Measurements from ENCODE around the gene ERC2.

Gene ERC2

GRCh38 chr3:55792009-55792408, 676.3 kb downstream of the ERC2 start:
- Histone ChIP-seq H3K27ac (ENCODE audit: low read length) (no peak overlapping the region), H3K4me1 (ENCODE audit: insufficient read depth, low read length) (no peaks in the 10 kb centered on the region), H3K27me3 (ENCODE audit: insufficient read depth, low read length) (no peaks in the 10 kb centered on the region), H3K36me3 (ENCODE audit: insufficient read depth, low read depth, low read length) (no peaks in the 10 kb centered on the region), H3K9me3 (ENCODE audit: insufficient read depth, low read depth, low read length) (no peaks in the 10 kb centered on the region), H3K9ac (ENCODE audit: low read depth, low read length) (no peak overlapping the region), H3K4me3 (ENCODE audit: low read length) (no peak overlapping the region)

DNA sequence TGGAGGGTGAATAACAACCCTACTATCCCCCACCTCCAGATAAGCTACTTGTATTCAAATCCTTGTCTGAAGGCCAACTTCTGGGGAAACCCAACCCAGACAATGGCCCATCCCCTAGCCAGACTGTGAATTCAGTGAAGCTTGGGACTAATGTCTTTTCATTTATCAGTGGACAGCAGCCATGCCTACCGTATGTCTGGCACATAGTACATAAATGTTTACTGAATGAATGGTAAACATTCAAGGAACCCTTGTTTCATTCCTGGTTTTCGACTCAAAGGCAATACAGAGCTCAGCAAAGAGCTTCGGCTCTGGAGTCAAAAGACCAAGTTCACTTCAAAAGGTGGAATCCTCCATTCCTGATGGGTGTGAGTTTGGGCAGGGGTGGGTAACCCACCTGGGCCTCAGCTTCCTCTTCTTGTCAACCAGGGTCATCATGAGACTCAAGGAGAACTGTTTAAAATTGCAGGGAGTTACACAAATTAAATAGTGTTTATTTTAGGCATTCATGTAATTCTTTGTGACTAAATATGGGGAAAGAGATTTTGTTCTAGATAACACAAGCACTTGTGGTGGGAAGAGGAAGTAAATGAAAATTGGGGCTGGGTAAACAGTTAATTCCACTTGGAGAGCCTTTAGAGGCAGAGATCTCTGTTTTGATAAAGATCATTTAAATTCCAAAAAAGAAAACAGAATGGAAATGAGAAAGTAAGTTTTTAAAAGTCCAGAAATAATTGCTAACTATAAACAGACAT, 677.5 kb downstream of the ERC2 start:
- Histone ChIP-seq H3K4me3 (ENCODE audit: low read length) (no peak overlapping the region), H3K4me1 (ENCODE audit: insufficient read depth, low read length) (no peaks in the 10 kb centered on the region), H3K9ac (ENCODE audit: low read depth, low read length) (no peak overlapping the region), H3K27ac (ENCODE audit: low read length) (no peak overlapping the region), H3K27me3 (ENCODE audit: insufficient read depth, low read length) (no peaks in the 10 kb centered on the region), H3K9me3 (ENCODE audit: insufficient read depth, low read depth, low read length) (no peaks in the 10 kb centered on the region), H3K36me3 (ENCODE audit: insufficient read depth, low read depth, low read length) (no peaks in the 10 kb centered on the region)

GRCh38 chr3:55789516-55789915, 678.8 kb downstream of the ERC2 start:
- H3K4me3 ChIP-seq (ENCODE audit: low read length), result no peak overlapping the region
- H3K27me3 ChIP-seq (ENCODE audit: insufficient read depth, low read length), result no peaks in the 10 kb centered on the region
- no peak overlapping the region for H3K27ac ChIP-seq (ENCODE audit: low read length)
- no peak overlapping the region for H3K9ac ChIP-seq (ENCODE audit: low read depth, low read length)
- H3K9me3 ChIP-seq (ENCODE audit: insufficient read depth, low read depth, low read length), result no peaks in the 10 kb centered on the region
- H3K36me3 ChIP-seq (ENCODE audit: insufficient read depth, low read depth, low read length), result no peaks in the 10 kb centered on the region
- no peaks in the 10 kb centered on the region for H3K4me1 ChIP-seq (ENCODE audit: insufficient read depth, low read length)

GRCh38 chr3:55782807-55783206, 685.5 kb downstream of the ERC2 start:
- no peak overlapping the region for H3K9ac ChIP-seq (ENCODE audit: low read depth, low read length)
- H3K4me3 ChIP-seq (ENCODE audit: low read length), result no peak overlapping the region
- H3K27ac ChIP-seq (ENCODE audit: low read length), result no peak overlapping the region
- no peaks in the 10 kb centered on the region for H3K9me3 ChIP-seq (ENCODE audit: insufficient read depth, low read depth, low read length)
- H3K4me1 ChIP-seq (ENCODE audit: insufficient read depth, low read length), result no peaks in the 10 kb centered on the region
- H3K27me3 ChIP-seq (ENCODE audit: insufficient read depth, low read length), result no peaks in the 10 kb centered on the region
- H3K36me3 ChIP-seq (ENCODE audit: insufficient read depth, low read depth, low read length), result no peaks in the 10 kb centered on the region

DNA sequence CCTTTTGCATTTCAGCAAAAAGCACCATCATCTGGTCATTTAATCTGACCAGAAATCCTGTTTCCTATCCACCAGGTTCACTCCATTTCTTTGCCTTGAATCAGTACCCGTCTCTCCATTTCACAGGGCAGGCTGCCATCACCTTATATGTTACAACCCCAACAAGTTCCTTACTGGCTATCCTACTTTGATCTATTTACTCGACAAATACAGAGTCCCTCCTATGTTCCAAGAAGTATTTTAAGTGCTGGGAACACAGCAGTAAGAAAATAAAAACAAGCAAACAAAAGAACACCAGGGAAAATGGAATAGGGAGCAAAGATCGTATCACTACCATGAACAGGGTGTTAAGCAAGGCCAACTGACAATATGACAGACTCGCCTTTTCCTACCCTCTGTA, 685.9 kb downstream of the ERC2 start:
- no peak overlapping the region for H3K27ac ChIP-seq (ENCODE audit: low read length)
- H3K27me3 ChIP-seq (ENCODE audit: insufficient read depth, low read length), result no peaks in the 10 kb centered on the region
- H3K9ac ChIP-seq (ENCODE audit: low read depth, low read length), result no peak overlapping the region
- no peaks in the 10 kb centered on the region for H3K4me1 ChIP-seq (ENCODE audit: insufficient read depth, low read length)
- H3K9me3 ChIP-seq (ENCODE audit: insufficient read depth, low read depth, low read length), result no peaks in the 10 kb centered on the region
- no peaks in the 10 kb centered on the region for H3K36me3 ChIP-seq (ENCODE audit: insufficient read depth, low read depth, low read length)
- no peak overlapping the region for H3K4me3 ChIP-seq (ENCODE audit: low read length)

- Histone ChIP-seq H3K4me1 (ENCODE audit: insufficient read depth, low read length) (peaks cover 2% of the 10 kb centered on the region; the same call in 1 of the 2 replicates), H3K4me3 (ENCODE audit: low read length) (no peak overlapping the region), H3K9me3 (ENCODE audit: insufficient read depth, low read depth, low read length) (no peaks in the 10 kb centered on the region), H3K36me3 (ENCODE audit: insufficient read depth, low read depth, low read length) (no peaks in the 10 kb centered on the region), H3K9ac (ENCODE audit: low read depth, low read length) (no peak overlapping the region), H3K27ac (ENCODE audit: low read length) (no peak overlapping the region), H3K27me3 (ENCODE audit: insufficient read depth, low read length) (no peaks in the 10 kb centered on the region)
These were observed 687.4 kb downstream of the ERC2 start for GRCh38 chr3:55780913-55781312.

GRCh38 chr3:55779543-55779942, 688.7 kb downstream of the ERC2 start:
- Histone ChIP-seq H3K4me1 (ENCODE audit: insufficient read depth, low read length) (peaks cover 2% of the 10 kb centered on the region; the same call in 1 of the 2 replicates), H3K4me3 (ENCODE audit: low read length) (no peak overlapping the region), H3K9ac (ENCODE audit: low read depth, low read length) (no peak overlapping the region)

DNA sequence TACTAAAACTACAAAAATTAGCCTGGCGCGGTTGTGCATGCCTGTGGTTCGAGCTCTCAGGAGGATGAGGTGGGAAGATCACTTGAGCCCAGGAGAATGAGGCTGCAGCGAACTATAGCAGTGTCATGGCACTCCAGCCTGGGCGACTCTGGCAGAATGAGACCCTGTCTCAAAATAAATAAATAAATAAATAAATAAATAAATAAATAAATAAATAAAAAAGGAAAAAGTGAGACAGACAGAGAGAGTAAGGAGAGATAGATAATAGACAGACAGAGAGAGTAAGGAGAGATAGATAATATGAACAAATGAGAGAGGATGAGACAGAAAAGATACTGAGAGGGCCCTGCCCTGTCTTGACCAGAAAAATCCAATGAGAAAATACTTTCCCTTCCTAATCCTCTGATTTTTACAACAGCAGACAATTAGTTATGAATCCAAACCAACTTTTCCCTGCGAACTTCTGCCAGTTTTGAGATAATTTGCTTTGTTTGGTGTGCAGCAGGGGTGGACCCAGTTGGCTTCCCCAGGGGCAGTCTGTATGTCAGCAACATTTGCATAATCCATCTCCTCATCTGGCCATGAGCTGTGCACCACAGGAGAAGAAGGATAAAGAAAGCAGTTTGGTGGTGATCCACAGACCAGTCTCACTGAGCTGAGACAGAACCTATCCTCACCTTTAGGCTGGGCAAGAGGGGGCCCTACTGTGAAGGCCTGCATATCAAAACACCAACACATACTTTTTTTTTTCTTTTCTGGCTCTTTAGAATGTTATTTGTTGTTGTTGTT, 692.7 kb downstream of the ERC2 start:
- no peaks in the 10 kb centered on the region for H3K36me3 ChIP-seq (ENCODE audit: insufficient read depth, low read depth, low read length)
- H3K27me3 ChIP-seq (ENCODE audit: insufficient read depth, low read length), result no peaks in the 10 kb centered on the region
- no peak overlapping the region for H3K27ac ChIP-seq (ENCODE audit: low read length)
- peaks cover 2% of the 10 kb centered on the region; the same call in 1 of the 2 replicates for H3K4me1 ChIP-seq (ENCODE audit: insufficient read depth, low read length)
- no peak overlapping the region for H3K4me3 ChIP-seq (ENCODE audit: low read length)
- H3K9ac ChIP-seq (ENCODE audit: low read depth, low read length), result no peak overlapping the region
- no peaks in the 10 kb centered on the region for H3K9me3 ChIP-seq (ENCODE audit: insufficient read depth, low read depth, low read length)

More at GRCh38 chr3:55779543-55779942, 688.7 kb downstream of the ERC2 start:
- Histone ChIP-seq H3K27ac (ENCODE audit: low read length) (no peak overlapping the region), H3K36me3 (ENCODE audit: insufficient read depth, low read depth, low read length) (no peaks in the 10 kb centered on the region), H3K9me3 (ENCODE audit: insufficient read depth, low read depth, low read length) (no peaks in the 10 kb centered on the region), H3K27me3 (ENCODE audit: insufficient read depth, low read length) (no peaks in the 10 kb centered on the region)

GRCh38 chr3:55774856-55775255, 693.4 kb downstream of the ERC2 start:
- H3K9me3 ChIP-seq (ENCODE audit: insufficient read depth, low read depth, low read length), result no peaks in the 10 kb centered on the region
- H3K9ac ChIP-seq (ENCODE audit: low read depth, low read length), result no peak overlapping the region
- H3K4me3 ChIP-seq (ENCODE audit: low read length), result no peak overlapping the region
- peaks cover 2% of the 10 kb centered on the region; the same call in 1 of the 2 replicates for H3K4me1 ChIP-seq (ENCODE audit: insufficient read depth, low read length)
- H3K36me3 ChIP-seq (ENCODE audit: insufficient read depth, low read depth, low read length), result no peaks in the 10 kb centered on the region
- H3K27ac ChIP-seq (ENCODE audit: low read length), result no peak overlapping the region
- no peaks in the 10 kb centered on the region for H3K27me3 ChIP-seq (ENCODE audit: insufficient read depth, low read length)

GRCh38 chr3:55771503-55771902, 696.8 kb downstream of the ERC2 start:
- no peaks in the 10 kb centered on the region for H3K36me3 ChIP-seq (ENCODE audit: insufficient read depth, low read depth, low read length)
- H3K4me3 ChIP-seq (ENCODE audit: low read length), result no peak overlapping the region
- H3K27me3 ChIP-seq (ENCODE audit: insufficient read depth, low read length), result no peaks in the 10 kb centered on the region
- H3K27ac ChIP-seq (ENCODE audit: low read length), result no peak overlapping the region
- no peaks in the 10 kb centered on the region for H3K9me3 ChIP-seq (ENCODE audit: insufficient read depth, low read depth, low read length)
- H3K9ac ChIP-seq (ENCODE audit: low read depth, low read length), result no peak overlapping the region
- H3K4me1 ChIP-seq (ENCODE audit: insufficient read depth, low read length), result peaks cover 2% of the 10 kb centered on the region; the same call in 1 of the 2 replicates

GRCh38 chr3:55770077-55770476, 698.2 kb downstream of the ERC2 start:
- H3K9me3 ChIP-seq (ENCODE audit: insufficient read depth, low read depth, low read length), result no peaks in the 10 kb centered on the region
- no peak overlapping the region for H3K27ac ChIP-seq (ENCODE audit: low read length)
- no peaks in the 10 kb centered on the region for H3K27me3 ChIP-seq (ENCODE audit: insufficient read depth, low read length)
- no peaks in the 10 kb centered on the region for H3K4me1 ChIP-seq (ENCODE audit: insufficient read depth, low read length)
- no peak overlapping the region for H3K9ac ChIP-seq (ENCODE audit: low read depth, low read length)
- H3K4me3 ChIP-seq (ENCODE audit: low read length), result no peak overlapping the region
- no peaks in the 10 kb centered on the region for H3K36me3 ChIP-seq (ENCODE audit: insufficient read depth, low read depth, low read length)

DNA sequence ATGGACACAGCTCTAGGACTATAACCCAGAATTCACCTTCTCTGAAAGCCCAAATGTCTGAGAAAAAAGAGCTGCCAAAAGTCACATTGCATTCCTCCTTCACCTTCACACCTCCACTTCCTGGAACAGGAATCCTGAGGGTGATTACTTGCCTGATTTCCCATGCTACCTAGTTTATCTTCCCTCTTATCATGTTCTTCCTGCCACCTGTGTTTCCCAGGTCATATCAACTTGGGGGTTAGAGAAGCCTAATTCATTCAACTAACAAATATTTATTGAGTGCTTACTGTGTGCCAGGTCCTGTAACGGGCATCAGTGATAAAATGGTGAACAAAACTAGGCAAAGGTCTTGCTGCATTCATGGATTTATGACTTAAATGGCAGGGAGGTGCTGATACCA, 701.5 kb downstream of the ERC2 start:
- no peaks in the 10 kb centered on the region for H3K4me1 ChIP-seq (ENCODE audit: insufficient read depth, low read length)
- H3K27ac ChIP-seq (ENCODE audit: low read length), result no peak overlapping the region
- no peak overlapping the region for H3K4me3 ChIP-seq (ENCODE audit: low read length)
- H3K9me3 ChIP-seq (ENCODE audit: insufficient read depth, low read depth, low read length), result no peaks in the 10 kb centered on the region
- H3K27me3 ChIP-seq (ENCODE audit: insufficient read depth, low read length), result no peaks in the 10 kb centered on the region
- H3K36me3 ChIP-seq (ENCODE audit: insufficient read depth, low read depth, low read length), result no peaks in the 10 kb centered on the region
- H3K9ac ChIP-seq (ENCODE audit: low read depth, low read length), result no peak overlapping the region

Data from iPS-20b (cell line).